IMR-90 (cell line): ENCODE measurements around the gene PACSIN3.
"Not testable (repeated sequence)": the region's sequence is repeated elsewhere in the genome, so short reads cannot be mapped to it uniquely, and the experiment has no call there.

Experiments used
- CEBPB ChIP-seq: IDR thresholded peaks from 2 replicates; pipeline ENCODE4 v1.6.1; 2012; ENCODE audit warnings: low read depth, low read length, improper control_type of control experiment
- CTCF ChIP-seq: conservative IDR thresholded peaks from 2 replicates; pipeline ENCODE4 v1.5.1; 2012; ENCODE audit warnings: mild to moderate bottlenecking, low read depth, low read length, improper control_type of control experiment
- ELK1 ChIP-seq: fragments of 150-350 bp; IDR thresholded peaks from 2 replicates; pipeline ENCODE4 v1.6.1; 2016; ENCODE audit warnings: low read depth, mild to moderate bottlenecking, low read length, moderate library complexity, borderline replicate concordance
- MAFK ChIP-seq: IDR thresholded peaks from 2 replicates; pipeline ENCODE4 v1.6.1; 2012; ENCODE audit warnings: low read depth, low read length, improper control_type of control experiment
- MXI1 ChIP-seq: IDR thresholded peaks from 2 replicates; pipeline ENCODE4 v1.6.1; 2012; ENCODE audit warnings: low read depth, mild to moderate bottlenecking, low read length, moderate library complexity, borderline replicate concordance
- NFE2L2 ChIP-seq: fragments of 150-350 bp; IDR thresholded peaks from 2 replicates; pipeline ENCODE4 v1.6.1; 2016; ENCODE audit warnings: low read depth, mild to moderate bottlenecking, low read length
- POLR2A ChIP-seq: IDR thresholded peaks from 2 replicates; pipeline ENCODE4 v1.6.1; 2012; ENCODE audit warnings: mild to moderate bottlenecking, low read depth, low read length
- RAD21 ChIP-seq: IDR thresholded peaks from 2 replicates; pipeline ENCODE4 v1.6.1; 2012; ENCODE audit warnings: low read length, improper control_type of control experiment
- RCOR1 ChIP-seq: IDR thresholded peaks from 2 replicates; pipeline ENCODE4 v1.6.1; 2012; ENCODE audit warnings: mild to moderate bottlenecking, low read length, improper control_type of control experiment; ENCODE audit not compliant: insufficient replicate concordance
- RFX5 ChIP-seq: IDR thresholded peaks from 2 replicates; pipeline ENCODE4 v1.8.0; 2012; ENCODE audit warnings: low read depth, mild to moderate bottlenecking, low read length, moderate library complexity
- SMC3 ChIP-seq: fragments of 150-350 bp; IDR thresholded peaks from 2 replicates; pipeline ENCODE4 v1.6.1; 2016; ENCODE audit warnings: low read depth, mild to moderate bottlenecking, antibody characterized with exemption, low read length, moderate library complexity
- USF2 ChIP-seq: fragments of 150-350 bp; IDR thresholded peaks from 2 replicates; pipeline ENCODE4 v1.6.1; 2017; ENCODE audit warnings: mild to moderate bottlenecking, antibody characterized with exemption, low read length, low read depth

GRCh38 chr11:47206577-47206976, 20.3 kb upstream of the PACSIN3 start:
- not testable (repeated sequence) for TF ChIP-seq POLR2A, CTCF, USF2, MAFK, RFX5, MXI1, RCOR1, RAD21, CEBPB, ELK1, NFE2L2, SMC3
